ENCODE measurements around the gene ANKMY2. TPM values are rescaled to one million over a fixed set of nuclear protein-coding genes. Genes with fewer than 3 reads are reported as not detected.

The ANKMY2 gene
- total RNA-seq, 1 experiment from 2014 or later = 34.5 TPM

DNA sequence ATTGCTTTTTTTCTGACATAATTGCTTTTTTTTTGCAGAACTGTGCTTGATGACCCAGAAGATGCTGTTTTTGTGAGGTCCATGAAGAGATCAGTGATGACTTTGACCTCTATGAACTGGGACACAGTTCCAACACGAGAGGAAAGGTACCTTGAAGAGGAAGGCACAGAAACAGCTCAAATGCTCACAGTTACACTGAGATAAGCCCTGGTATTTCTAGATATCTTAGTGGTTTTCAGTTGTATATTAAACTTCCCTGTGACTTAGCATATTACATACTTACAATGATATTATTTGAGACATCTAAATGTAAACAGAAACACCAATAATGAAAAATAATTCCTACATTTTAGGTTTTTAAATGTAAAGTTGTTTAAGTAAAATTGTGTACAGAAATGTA is 64.3 kb downstream of the ANKMY2 start:
- no peaks in the 10 kb centered on the region for H3K9me3 ChIP-seq
- intact Hi-C loops (cut with micrococcal nuclease; ENCODE audit: unreplicated experiment) = no loop called here
- H3K4me1 ChIP-seq = 0 out of 2 replicates have a peak, but pooled peaks cover 6% of the 10 kb centered on the region
- Mint-ChIP-seq H3K4me3 (ENCODE audit: unreplicated experiment) (no peak overlapping the region), H3K27ac (ENCODE audit: unreplicated experiment) (no peak overlapping the region), H3K4me1 (ENCODE audit: low read depth, unreplicated experiment) (no peaks in the 10 kb centered on the region), H3K36me3 (ENCODE audit: insufficient read depth, unreplicated experiment) (no peaks in the 10 kb centered on the region), H3K9me3 (ENCODE audit: unreplicated experiment) (no peaks in the 10 kb centered on the region), H3K27me3 (ENCODE audit: insufficient read depth, unreplicated experiment) (no peaks in the 10 kb centered on the region)
- no peak overlapping the region for H3K4me3 ChIP-seq (ENCODE audit: low read depth, low read length)
- no peak for DNase-seq
- no peaks in the 10 kb centered on the region for H3K36me3 ChIP-seq (ENCODE audit: control insufficient read depth, insufficient read depth, low read length)
- TF ChIP-seq, protein P1, sequence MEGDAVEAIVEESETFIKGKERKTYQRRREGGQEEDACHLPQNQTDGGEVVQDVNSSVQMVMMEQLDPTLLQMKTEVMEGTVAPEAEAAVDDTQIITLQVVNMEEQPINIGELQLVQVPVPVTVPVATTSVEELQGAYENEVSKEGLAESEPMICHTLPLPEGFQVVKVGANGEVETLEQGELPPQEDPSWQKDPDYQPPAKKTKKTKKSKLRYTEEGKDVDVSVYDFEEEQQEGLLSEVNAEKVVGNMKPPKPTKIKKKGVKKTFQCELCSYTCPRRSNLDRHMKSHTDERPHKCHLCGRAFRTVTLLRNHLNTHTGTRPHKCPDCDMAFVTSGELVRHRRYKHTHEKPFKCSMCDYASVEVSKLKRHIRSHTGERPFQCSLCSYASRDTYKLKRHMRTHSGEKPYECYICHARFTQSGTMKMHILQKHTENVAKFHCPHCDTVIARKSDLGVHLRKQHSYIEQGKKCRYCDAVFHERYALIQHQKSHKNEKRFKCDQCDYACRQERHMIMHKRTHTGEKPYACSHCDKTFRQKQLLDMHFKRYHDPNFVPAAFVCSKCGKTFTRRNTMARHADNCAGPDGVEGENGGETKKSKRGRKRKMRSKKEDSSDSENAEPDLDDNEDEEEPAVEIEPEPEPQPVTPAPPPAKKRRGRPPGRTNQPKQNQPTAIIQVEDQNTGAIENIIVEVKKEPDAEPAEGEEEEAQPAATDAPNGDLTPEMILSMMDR (IDR thresholded peaks at IDR 0.05; ENCODE audit: insufficient read depth in 1 of 2, low read depth in 1 of 2, low read length in 1 of 2, severe bottlenecking in 1 of 2, unreplicated experiment in 1 of 2) = no peak
- no peaks in the 10 kb centered on the region for H3K27me3 ChIP-seq (replicated peaks; ENCODE audit: control insufficient read depth, insufficient read depth, low read length)
- no TSS peak for BruUV-seq (replicated peaks)
- ChIA-PET POLR2A (no interaction called here), CTCF (no interaction called here)

DNA sequence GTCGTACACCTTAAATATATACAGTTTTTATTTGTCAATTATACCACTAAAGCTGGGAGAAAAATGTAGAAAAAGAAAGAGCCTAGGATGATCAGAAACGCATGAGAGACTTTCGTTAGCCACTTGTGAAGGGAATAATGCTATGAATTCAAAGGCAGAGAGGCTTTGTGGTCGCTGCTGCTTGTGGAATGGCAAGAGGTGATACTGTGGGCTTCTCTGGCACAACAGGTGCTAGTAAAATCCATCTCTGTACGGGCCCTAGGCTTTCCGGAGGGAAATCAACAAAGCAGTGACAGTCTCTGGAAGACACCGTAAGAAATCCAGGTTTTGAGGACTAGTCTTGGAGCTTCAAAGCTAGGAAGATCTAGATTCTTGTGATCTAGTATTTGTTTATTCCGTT is 66.3 kb downstream of the ANKMY2 start:
- no peaks in the 10 kb centered on the region for H3K9me3 ChIP-seq
- Mint-ChIP-seq H3K4me1 (ENCODE audit: low read depth, unreplicated experiment) (no peaks in the 10 kb centered on the region), H3K9me3 (ENCODE audit: unreplicated experiment) (no peaks in the 10 kb centered on the region), H3K36me3 (ENCODE audit: insufficient read depth, unreplicated experiment) (no peaks in the 10 kb centered on the region), H3K27ac (ENCODE audit: unreplicated experiment) (no peak overlapping the region), H3K27me3 (ENCODE audit: insufficient read depth, unreplicated experiment) (no peaks in the 10 kb centered on the region), H3K4me3 (ENCODE audit: unreplicated experiment) (no peak overlapping the region)
- 0 out of 2 replicates have a peak, but pooled peaks cover 6% of the 10 kb centered on the region for H3K4me1 ChIP-seq
- TF ChIP-seq, protein P1 (IDR thresholded peaks at IDR 0.05; ENCODE audit: insufficient read depth in 1 of 2, low read depth in 1 of 2, low read length in 1 of 2, severe bottlenecking in 1 of 2, unreplicated experiment in 1 of 2) = no peak
- no TSS peak for BruUV-seq (replicated peaks)
- intact Hi-C loops (cut with micrococcal nuclease; ENCODE audit: unreplicated experiment) = no loop called here
- ChIA-PET CTCF (no interaction called here), POLR2A (no interaction called here)
- H3K27me3 ChIP-seq (replicated peaks; ENCODE audit: control insufficient read depth, insufficient read depth, low read length) = no peaks in the 10 kb centered on the region
- no peak overlapping the region for H3K4me3 ChIP-seq (ENCODE audit: low read depth, low read length)
- no peak for DNase-seq
- no peaks in the 10 kb centered on the region for H3K36me3 ChIP-seq (ENCODE audit: control insufficient read depth, insufficient read depth, low read length)

DNA sequence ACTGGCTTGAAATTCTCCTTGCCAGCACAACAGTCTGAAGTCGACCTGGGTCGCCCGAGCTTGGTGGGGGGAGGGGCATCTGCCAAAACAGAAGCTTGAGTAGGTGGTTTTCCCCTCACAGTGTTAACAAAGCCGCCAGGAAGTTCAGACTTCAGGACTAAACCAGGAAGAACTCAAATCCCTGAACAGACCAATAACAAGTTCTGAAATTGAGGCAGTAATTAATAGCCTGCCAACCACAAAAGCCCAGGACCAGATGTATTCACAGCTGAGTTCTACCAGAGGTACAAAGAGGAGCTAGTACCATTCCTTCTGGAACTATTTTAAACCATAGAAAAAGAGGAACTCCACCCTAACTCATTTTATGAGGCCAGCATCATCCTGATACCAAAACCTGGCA is 73.6 kb downstream of the ANKMY2 start:
- no peak for DNase-seq
- no peaks in the 10 kb centered on the region for H3K9me3 ChIP-seq
- CTCF ChIA-PET = no interaction called here
- 0 out of 2 replicates have a peak, but pooled peaks cover 3% of the 10 kb centered on the region for H3K4me1 ChIP-seq
- Mint-ChIP-seq H3K27ac (ENCODE audit: unreplicated experiment) (no peak overlapping the region), H3K4me3 (ENCODE audit: unreplicated experiment) (no peak overlapping the region), H3K9me3 (ENCODE audit: unreplicated experiment) (no peaks in the 10 kb centered on the region), H3K4me1 (ENCODE audit: low read depth, unreplicated experiment) (no peaks in the 10 kb centered on the region), H3K36me3 (ENCODE audit: insufficient read depth, unreplicated experiment) (no peaks in the 10 kb centered on the region), H3K27me3 (ENCODE audit: insufficient read depth, unreplicated experiment) (no peaks in the 10 kb centered on the region)
- TF ChIP-seq, protein P1 (IDR thresholded peaks at IDR 0.05; ENCODE audit: insufficient read depth in 1 of 2, low read depth in 1 of 2, low read length in 1 of 2, severe bottlenecking in 1 of 2, unreplicated experiment in 1 of 2) = no peak
- H3K36me3 ChIP-seq (ENCODE audit: control insufficient read depth, insufficient read depth, low read length) = no peaks in the 10 kb centered on the region
- H3K27me3 ChIP-seq (replicated peaks; ENCODE audit: control insufficient read depth, insufficient read depth, low read length) = no peaks in the 10 kb centered on the region
- no peak overlapping the region for H3K4me3 ChIP-seq (ENCODE audit: low read depth, low read length)
- intact Hi-C loops (cut with micrococcal nuclease; ENCODE audit: unreplicated experiment) = no loop called here
- POLR2A ChIA-PET = no interaction called here
- BruUV-seq (replicated peaks) = no TSS peak
